Stimulated activated CD4-positive, alpha-beta T cell treated with anti-CD3 and anti-CD28 coated beads, Interleukin-2, amount 100 ng/mL, for 4 hours (primary cell): ENCODE measurements around the gene NEK9.

ENCODE experiments used
- DNase-seq: peaks from one replicate; pipeline ENCODE4 v3.0.0-alpha.2; 2020; ENCODE audit warnings: low read depth

Gene NEK9

GRCh38 chr14:75066691-75067090, 60.2 kb downstream of the NEK9 start:
- no peak for DNase-seq

- no peak for DNase-seq
Observed at GRCh38 chr14:75064205-75064567, 62.7 kb downstream of the NEK9 start.

DNA sequence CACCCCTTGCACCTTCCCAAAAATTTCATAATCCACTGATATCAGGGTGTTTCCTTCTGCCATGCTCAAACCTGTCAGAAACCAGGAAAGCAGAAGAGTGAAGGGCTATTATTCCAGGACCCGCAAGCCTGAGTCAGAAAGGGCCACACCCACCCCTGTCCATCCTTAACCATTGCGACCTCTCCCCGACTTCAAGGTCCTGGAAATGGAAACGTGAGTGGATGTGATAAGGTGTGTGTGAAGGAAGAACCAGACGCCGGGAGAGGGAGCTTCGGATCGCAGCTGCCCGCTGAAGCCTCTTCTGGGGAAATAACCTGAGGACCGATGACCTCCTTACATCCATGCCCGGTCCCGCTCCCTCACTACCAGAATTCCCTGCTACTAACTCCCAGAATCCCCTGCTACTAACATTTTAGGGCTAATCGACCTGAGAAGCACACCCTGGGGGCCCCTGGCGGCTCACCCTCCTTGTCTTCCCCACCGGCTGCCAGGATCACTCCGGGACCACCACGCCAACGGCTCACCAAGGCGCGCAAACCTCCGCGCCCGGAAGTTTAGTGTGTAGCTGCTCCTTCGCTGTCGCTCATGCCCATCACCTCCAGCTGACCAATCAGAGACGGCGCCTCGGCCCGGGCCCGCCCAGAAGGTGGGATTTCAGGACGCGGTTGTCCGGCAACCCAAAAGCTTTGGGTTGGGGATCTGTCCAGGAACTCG, 63.2 kb downstream of the NEK9 start, which contains the start of gene ACYP1:
ACYP1 (minus strand) TSS at position 534 of the 714 bp plus-strand sequence; CDS start at position 63, 471 bp downstream.
- DNase-seq, result peak; percentile 80

GRCh38 chr14:75063013-75063412, 63.8 kb downstream of the NEK9 start:
- DNase-seq, result no peak

- DNase-seq, result no peak
Observed at GRCh38 chr14:75060420-75060819, 66.4 kb downstream of the NEK9 start.

DNA sequence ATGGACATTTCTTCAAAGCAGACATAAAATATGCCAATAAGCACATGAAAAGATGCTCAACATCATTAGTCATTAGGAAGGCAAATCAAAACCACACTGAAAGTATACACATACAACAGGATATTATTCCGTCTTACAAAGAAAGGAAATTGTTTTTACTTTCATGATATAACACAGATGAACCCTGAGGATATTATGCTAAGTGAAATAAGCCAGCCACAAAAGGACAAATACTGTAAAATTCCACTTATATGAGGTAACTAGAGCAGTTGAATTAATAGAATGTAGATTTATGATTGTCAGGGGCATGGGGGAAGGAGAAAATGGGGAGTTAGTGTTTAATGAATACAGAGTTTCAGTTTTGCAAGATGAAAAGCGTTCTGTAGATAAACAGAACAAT, 67.2 kb downstream of the NEK9 start:
- no peak for DNase-seq

- no peak for DNase-seq
Observed at GRCh38 chr14:75054421-75054820, 72.4 kb downstream of the NEK9 start.

GRCh38 chr14:75053396-75054291, 73.2 kb downstream of the NEK9 start:
- DNase-seq, result no peak

DNA sequence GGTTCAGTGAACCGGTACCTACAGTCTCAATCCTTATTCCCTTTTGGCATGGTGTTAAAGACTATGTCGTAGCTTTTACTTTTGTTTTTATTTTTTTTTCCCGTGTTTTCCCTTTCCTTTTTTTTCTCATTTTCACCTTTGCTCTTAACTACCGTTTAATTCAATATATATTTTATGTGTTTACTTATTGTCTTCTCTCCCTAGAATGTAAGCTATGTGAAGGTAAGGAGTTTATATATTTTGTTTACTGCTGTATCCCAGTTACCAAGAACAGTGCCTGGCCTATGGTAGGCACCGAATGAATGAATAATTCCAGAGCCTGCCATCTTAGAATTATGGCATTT, 75.3 kb downstream of the NEK9 start:
- no peak for DNase-seq

DNA sequence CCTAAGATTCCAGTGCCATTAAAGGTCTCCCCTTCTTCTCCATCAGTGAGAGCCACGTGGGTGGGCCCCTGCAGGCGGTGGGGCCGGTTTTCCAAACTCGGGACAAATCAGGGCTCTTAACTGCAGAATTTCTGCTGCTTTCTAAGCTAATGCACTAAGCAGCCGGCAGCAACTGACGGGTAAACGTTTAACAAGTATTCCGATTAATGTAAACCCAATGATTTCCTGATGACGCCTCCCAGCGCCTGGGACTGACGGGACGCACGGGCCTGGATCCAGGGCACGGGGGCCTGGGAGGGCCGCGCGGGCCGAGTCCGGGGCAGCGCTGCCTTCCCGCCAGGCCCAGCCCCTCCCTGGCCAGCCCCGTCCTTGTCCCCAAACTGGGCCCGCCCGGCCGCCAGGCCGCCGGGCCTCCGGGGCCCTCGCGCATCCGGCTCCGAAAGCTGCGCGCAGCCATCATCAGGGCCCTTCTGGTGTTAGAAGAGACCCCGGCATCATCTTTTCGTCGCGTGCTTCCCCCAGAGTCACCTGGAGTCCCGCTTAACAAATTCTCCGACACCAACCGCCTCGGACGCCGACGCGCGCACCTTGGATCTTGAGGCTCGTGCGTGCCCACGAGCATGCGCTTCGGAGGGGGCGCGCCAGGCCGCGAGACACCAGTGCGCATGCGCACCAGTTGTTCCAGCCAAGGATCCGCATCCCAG, 75.8 kb downstream of the NEK9 start, which contains the start of gene MLH3:
MLH3 (minus strand) TSS at position 616 of the 704 bp plus-strand sequence. CDS start 1,812 bp downstream, outside the sequence.
- DNase-seq, result peak; percentile 72

DNA sequence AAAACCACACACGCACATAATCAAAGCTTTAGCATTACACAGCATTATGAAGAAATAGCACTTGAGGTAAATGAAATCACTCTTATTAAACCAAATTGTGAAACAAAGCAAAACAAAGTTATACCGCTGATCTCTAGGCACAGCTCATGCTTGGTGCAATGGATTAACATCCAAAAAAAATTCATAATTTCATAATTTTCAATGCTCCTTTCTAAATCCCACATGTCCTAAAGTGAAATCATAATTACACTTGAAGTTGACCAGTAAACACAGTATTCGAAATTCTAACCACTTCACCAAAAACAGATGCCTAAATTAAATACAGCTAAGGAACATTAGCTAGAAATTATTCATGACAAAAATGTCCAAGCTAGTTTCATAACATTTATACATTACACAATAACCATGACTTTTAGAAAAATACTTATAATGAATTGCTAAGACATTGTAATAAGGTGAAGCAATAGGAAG, 77.1 kb downstream of the NEK9 start:
- DNase-seq, result no peak

DNA sequence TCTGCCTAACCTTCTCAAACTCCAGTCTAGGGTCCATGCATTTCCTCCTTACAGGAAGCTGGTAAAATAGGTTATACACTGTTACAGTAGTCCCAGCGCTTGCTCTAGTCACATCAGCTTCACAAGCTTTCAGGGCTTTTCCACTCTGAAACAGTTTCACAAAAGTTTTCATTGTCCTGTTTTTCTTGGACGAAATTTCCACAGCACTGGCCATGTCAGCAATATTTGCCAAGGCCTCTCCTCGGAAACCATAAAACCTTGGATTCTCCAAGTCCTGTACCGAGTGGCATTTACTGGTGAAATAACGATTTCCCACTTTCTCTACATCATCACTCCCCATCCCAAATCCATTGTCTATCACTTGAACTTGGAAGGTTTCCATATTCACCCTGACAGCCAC, 77.7 kb downstream of the NEK9 start:
- DNase-seq, result no peak

DNA sequence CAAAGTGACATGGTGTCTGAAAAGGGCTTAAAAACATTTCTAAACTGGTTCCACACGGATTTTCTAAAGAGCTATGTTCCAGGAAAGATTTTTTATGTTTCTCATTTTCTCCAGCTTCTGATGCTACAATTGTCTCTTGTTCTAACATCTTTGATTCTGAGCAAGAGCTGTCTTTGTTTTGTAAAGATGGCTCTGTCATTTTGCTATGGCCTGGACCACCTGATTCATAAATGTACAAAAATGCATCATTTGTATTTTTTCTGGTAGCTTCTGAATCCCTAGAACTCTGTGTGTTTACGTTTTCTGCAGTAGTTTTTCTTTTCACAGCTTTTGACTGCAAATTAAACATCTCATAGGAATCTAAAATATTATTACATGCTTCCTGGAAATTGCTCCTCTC, 78.7 kb downstream of the NEK9 start:
- no peak for DNase-seq

GRCh38 chr14:75047506-75047905, 79.3 kb downstream of the NEK9 start:
- no peak for DNase-seq

DNA sequence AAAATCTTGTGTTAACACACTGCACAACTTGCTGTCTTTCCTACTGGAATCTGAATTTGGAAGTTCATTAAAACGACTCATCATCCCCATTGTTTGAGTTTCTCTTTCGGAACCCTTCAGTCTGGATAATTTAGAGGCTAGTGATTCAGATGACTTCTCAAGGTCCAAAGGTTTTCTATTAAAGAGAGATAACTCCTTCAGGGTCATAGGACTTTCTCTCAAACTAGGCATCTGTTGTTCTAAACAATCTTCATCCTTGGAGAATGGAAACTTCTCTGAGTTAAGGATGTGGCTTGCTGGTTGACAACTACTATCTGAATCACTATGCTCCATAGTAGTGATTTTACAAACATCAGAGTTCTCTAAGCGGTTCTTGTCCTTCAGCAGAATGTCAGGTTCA, 79.9 kb downstream of the NEK9 start:
- DNase-seq, result no peak

DNA sequence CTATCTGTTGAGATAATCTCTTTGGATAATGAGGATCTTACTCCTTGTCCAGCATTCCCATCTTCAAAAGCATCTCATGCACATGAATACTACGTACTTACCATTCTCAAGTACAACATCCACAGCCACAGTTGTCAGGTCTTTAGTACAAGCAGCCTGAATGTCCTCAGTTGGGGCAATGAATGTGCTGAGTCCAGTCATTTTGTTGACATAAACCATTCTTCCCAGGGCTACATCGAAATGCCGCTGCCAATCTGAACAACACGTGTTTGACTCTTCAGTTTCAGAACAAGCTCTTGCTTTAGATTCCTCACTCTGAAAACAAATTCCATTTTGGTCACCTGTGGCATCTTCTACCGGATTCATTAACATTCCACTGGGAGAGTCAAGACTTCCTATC, 80.6 kb downstream of the NEK9 start:
- no peak for DNase-seq

- no peak for DNase-seq
Observed at GRCh38 chr14:75044752-75045151, 82.1 kb downstream of the NEK9 start.

DNA sequence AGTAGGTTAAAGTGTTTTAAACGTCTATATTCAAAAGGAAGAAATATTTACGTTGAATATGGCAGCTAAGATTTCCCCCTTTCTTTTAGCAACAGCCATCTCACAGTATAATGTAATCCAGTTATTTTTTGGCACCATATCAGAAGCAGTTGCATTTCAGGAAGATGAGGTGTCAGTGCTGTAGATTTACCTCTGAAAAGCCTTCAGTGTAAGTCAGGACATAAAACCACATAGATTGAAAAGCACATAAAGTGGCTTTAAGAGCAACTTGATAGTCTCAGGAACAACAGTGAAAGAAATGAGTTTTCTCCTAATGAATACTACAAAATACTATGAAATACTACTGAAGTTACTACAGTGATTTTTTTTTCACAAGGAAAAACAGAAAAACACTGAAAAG, 82.5 kb downstream of the NEK9 start:
- no peak for DNase-seq

DNA sequence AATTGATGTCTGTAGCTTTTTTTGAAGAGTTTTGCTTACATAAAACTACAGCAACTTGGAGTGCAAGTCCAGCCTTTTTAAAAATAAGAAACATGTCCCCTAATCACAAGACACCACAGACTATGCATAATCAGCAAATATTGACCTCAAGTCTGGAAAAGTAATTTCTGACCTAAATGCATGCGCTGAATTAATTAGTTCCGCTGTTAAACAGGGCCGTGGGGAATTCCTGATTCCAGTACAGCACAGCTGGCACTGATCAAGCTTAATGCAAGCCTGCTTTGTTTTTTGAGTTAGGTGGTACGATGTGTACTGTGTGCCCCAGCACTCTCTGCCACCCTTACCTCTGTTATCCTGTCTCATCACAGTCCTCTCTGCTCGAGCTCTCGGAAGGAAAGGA, 84.8 kb downstream of the NEK9 start:
- no peak for DNase-seq

- DNase-seq, result no peak
Observed at GRCh38 chr14:75041613-75042012, 85.2 kb downstream of the NEK9 start.

GRCh38 chr14:75040959-75041358, 85.9 kb downstream of the NEK9 start:
- no peak for DNase-seq

GRCh38 chr14:75040507-75040906, 86.3 kb downstream of the NEK9 start:
- no peak for DNase-seq

DNA sequence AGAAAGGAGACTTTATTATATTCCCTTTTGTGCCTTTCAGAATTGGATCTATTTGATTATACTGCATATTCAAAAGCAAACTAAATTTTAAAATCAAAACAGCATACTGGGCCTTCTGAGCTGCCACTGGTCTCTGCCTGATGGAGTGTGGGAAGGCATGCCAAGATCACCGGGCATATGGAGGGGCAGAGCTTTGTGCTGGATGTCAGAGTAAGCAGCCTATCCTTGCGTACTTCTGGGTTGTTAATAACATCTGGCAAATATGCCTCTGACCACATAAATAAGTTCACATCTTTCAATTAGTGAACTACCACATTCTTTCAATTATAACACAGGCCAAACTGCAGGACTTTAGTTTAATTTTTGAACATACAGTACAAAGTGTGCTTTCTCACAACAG, 93.9 kb downstream of the NEK9 start:
- no peak for DNase-seq
